ENCODE data around the gene ZNF319. TPM values are rescaled to one million over a fixed set of nuclear protein-coding genes. Genes with fewer than 3 reads are reported as not detected.
A peak's percentile ranks its signal among the peaks of the same experiment; 100 is the strongest.

Gene ZNF319
- total and polyA plus RNA-seq, 2 of the 8 experiments (the other 6 are each of a cell fraction or from before 2014, with no cell fraction given): 3.3 to 5.5 TPM

DNA sequence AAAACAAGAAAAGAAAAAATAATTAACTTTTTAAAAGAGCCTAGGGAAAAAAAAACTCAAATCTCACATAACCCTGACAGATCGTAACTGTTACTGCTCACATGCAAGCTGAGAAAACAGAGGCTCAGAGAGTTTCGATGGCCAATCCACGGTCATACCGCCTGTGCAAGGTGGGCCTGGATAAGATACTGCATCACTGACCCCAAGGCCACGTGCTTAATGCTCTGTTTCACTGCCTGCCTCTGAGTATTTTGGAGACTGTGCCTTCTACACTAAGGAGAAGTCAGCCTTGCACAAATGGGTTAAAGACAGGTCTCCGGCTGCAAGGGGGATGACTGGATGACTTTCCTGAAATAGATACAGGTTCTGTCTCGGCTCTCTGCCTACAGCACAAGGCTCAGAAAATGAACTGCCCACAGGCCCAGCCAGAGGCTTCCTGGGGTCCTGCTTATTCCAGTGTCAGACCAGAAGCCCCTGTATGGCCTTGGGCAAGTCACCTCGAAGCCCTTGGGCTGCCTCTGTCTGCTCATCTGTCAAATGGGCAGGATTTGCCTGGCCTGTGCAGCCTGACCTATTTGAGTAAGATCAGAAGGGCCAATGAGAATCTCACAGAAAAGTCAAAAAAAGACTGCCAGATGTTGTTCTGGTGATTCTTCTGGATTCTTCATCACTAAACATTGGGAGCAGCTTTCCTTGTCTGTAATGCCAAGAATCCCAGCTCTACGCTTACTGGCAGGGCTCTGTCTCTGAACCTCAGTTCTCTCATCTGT is 55.3 kb downstream of the ZNF319 start (continued):
- TF ChIP-seq, protein P1, sequence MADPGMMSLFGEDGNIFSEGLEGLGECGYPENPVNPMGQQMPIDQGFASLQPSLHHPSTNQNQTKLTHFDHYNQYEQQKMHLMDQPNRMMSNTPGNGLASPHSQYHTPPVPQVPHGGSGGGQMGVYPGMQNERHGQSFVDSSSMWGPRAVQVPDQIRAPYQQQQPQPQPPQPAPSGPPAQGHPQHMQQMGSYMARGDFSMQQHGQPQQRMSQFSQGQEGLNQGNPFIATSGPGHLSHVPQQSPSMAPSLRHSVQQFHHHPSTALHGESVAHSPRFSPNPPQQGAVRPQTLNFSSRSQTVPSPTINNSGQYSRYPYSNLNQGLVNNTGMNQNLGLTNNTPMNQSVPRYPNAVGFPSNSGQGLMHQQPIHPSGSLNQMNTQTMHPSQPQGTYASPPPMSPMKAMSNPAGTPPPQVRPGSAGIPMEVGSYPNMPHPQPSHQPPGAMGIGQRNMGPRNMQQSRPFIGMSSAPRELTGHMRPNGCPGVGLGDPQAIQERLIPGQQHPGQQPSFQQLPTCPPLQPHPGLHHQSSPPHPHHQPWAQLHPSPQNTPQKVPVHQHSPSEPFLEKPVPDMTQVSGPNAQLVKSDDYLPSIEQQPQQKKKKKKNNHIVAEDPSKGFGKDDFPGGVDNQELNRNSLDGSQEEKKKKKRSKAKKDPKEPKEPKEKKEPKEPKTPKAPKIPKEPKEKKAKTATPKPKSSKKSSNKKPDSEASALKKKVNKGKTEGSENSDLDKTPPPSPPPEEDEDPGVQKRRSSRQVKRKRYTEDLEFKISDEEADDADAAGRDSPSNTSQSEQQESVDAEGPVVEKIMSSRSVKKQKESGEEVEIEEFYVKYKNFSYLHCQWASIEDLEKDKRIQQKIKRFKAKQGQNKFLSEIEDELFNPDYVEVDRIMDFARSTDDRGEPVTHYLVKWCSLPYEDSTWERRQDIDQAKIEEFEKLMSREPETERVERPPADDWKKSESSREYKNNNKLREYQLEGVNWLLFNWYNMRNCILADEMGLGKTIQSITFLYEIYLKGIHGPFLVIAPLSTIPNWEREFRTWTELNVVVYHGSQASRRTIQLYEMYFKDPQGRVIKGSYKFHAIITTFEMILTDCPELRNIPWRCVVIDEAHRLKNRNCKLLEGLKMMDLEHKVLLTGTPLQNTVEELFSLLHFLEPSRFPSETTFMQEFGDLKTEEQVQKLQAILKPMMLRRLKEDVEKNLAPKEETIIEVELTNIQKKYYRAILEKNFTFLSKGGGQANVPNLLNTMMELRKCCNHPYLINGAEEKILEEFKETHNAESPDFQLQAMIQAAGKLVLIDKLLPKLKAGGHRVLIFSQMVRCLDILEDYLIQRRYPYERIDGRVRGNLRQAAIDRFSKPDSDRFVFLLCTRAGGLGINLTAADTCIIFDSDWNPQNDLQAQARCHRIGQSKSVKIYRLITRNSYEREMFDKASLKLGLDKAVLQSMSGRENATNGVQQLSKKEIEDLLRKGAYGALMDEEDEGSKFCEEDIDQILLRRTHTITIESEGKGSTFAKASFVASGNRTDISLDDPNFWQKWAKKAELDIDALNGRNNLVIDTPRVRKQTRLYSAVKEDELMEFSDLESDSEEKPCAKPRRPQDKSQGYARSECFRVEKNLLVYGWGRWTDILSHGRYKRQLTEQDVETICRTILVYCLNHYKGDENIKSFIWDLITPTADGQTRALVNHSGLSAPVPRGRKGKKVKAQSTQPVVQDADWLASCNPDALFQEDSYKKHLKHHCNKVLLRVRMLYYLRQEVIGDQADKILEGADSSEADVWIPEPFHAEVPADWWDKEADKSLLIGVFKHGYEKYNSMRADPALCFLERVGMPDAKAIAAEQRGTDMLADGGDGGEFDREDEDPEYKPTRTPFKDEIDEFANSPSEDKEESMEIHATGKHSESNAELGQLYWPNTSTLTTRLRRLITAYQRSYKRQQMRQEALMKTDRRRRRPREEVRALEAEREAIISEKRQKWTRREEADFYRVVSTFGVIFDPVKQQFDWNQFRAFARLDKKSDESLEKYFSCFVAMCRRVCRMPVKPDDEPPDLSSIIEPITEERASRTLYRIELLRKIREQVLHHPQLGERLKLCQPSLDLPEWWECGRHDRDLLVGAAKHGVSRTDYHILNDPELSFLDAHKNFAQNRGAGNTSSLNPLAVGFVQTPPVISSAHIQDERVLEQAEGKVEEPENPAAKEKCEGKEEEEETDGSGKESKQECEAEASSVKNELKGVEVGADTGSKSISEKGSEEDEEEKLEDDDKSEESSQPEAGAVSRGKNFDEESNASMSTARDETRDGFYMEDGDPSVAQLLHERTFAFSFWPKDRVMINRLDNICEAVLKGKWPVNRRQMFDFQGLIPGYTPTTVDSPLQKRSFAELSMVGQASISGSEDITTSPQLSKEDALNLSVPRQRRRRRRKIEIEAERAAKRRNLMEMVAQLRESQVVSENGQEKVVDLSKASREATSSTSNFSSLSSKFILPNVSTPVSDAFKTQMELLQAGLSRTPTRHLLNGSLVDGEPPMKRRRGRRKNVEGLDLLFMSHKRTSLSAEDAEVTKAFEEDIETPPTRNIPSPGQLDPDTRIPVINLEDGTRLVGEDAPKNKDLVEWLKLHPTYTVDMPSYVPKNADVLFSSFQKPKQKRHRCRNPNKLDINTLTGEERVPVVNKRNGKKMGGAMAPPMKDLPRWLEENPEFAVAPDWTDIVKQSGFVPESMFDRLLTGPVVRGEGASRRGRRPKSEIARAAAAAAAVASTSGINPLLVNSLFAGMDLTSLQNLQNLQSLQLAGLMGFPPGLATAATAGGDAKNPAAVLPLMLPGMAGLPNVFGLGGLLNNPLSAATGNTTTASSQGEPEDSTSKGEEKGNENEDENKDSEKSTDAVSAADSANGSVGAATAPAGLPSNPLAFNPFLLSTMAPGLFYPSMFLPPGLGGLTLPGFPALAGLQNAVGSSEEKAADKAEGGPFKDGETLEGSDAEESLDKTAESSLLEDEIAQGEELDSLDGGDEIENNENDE (IDR thresholded peaks at IDR 0.05; ENCODE audit: insufficient replicate concordance, low read length): no peak
- TF ChIP-seq MAFK (IDR thresholded peaks at IDR 0.05; ENCODE audit: low read depth, low read length) (no peak), KDM1A (IDR thresholded peaks at IDR 0.05; ENCODE audit: borderline replicate concordance, low read length) (peak; percentile 81), JUND (IDR thresholded peaks at IDR 0.05; ENCODE audit: low read length) (no peak), SP1 (IDR thresholded peaks at IDR 0.05; ENCODE audit: low read depth, low read length) (no peak)
- TF ChIP-seq, protein P2, sequence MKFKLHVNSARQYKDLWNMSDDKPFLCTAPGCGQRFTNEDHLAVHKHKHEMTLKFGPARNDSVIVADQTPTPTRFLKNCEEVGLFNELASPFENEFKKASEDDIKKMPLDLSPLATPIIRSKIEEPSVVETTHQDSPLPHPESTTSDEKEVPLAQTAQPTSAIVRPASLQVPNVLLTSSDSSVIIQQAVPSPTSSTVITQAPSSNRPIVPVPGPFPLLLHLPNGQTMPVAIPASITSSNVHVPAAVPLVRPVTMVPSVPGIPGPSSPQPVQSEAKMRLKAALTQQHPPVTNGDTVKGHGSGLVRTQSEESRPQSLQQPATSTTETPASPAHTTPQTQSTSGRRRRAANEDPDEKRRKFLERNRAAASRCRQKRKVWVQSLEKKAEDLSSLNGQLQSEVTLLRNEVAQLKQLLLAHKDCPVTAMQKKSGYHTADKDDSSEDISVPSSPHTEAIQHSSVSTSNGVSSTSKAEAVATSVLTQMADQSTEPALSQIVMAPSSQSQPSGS (IDR thresholded peaks at IDR 0.05; ENCODE audit: low read length): no peak
